22Rv1 (cell line): ENCODE results near the gene TREML2.
"Not testable (repeated sequence)": the region's sequence is repeated elsewhere in the genome, so short reads cannot be mapped to it uniquely, and the experiment has no call there.

Experiments
- H3K27ac ChIP-seq: fragments of 450-650 bp; 2 replicates; pipeline ENCODE4 v1.5.1; 2017
- ZFX ChIP-seq: fragments of 450-650 bp; IDR thresholded peaks from 2 replicates; pipeline ENCODE4 v1.6.1; 2017; ENCODE audit warnings: antibody characterized with exemption, borderline replicate concordance
- TF ChIP-seq, protein P1 (sequence below): fragments of 450-650 bp; IDR thresholded peaks from 2 replicates; pipeline ENCODE4 v1.5.1; 2017; ENCODE audit warnings: mild to moderate bottlenecking

Gene TREML2, protein sequence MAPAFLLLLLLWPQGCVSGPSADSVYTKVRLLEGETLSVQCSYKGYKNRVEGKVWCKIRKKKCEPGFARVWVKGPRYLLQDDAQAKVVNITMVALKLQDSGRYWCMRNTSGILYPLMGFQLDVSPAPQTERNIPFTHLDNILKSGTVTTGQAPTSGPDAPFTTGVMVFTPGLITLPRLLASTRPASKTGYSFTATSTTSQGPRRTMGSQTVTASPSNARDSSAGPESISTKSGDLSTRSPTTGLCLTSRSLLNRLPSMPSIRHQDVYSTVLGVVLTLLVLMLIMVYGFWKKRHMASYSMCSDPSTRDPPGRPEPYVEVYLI

DNA sequence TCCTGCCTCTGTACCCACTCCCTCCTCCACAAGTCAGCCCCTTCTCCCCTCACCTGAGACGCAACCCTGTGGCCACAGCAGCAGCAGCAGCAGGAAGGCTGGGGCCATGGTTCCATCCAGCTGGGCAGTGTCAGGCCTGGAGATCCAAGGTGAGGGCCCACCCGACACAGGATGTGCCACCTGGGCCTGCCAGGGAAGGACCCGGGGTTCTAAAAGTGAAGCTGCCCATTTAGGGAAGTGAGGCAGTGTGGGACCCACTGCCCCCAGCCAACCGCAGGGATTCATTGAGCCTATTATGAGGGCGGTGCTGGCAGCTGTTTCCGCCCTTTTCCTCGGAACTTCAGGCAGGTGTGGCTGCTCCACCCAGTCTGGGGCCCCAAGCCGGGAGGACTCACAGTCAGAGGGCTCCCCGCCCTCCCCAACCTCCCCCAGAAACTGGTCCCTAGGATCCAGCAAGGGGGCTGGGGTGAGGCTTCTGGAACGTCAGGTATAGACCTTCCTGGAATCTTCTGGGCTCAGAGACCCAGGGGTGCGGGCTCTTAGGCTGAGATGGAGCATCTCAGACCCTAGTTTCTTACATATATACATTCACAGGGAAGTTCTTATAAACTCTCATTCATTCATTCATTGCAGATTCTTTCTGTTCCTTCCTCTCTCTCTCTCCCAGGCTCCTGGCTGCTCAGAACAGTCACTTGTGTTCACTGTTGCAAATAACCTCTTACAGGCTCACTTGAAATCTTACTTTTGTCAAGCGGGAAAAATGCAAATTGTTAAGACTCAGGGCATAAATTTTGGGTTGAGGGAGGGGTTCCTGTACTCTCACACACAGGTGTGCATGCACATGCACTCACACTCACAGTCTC, at the start of gene TREML2:
TREML2 (minus strand) TSS at position 249 of the 863 bp plus-strand sequence; CDS start at position 108, 141 bp downstream.
- TF ChIP-seq ZFX: no peak
- TF ChIP-seq, protein P1, sequence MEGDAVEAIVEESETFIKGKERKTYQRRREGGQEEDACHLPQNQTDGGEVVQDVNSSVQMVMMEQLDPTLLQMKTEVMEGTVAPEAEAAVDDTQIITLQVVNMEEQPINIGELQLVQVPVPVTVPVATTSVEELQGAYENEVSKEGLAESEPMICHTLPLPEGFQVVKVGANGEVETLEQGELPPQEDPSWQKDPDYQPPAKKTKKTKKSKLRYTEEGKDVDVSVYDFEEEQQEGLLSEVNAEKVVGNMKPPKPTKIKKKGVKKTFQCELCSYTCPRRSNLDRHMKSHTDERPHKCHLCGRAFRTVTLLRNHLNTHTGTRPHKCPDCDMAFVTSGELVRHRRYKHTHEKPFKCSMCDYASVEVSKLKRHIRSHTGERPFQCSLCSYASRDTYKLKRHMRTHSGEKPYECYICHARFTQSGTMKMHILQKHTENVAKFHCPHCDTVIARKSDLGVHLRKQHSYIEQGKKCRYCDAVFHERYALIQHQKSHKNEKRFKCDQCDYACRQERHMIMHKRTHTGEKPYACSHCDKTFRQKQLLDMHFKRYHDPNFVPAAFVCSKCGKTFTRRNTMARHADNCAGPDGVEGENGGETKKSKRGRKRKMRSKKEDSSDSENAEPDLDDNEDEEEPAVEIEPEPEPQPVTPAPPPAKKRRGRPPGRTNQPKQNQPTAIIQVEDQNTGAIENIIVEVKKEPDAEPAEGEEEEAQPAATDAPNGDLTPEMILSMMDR: no peak
- no peak within 1 kb of the TSS for H3K27ac ChIP-seq

DNA sequence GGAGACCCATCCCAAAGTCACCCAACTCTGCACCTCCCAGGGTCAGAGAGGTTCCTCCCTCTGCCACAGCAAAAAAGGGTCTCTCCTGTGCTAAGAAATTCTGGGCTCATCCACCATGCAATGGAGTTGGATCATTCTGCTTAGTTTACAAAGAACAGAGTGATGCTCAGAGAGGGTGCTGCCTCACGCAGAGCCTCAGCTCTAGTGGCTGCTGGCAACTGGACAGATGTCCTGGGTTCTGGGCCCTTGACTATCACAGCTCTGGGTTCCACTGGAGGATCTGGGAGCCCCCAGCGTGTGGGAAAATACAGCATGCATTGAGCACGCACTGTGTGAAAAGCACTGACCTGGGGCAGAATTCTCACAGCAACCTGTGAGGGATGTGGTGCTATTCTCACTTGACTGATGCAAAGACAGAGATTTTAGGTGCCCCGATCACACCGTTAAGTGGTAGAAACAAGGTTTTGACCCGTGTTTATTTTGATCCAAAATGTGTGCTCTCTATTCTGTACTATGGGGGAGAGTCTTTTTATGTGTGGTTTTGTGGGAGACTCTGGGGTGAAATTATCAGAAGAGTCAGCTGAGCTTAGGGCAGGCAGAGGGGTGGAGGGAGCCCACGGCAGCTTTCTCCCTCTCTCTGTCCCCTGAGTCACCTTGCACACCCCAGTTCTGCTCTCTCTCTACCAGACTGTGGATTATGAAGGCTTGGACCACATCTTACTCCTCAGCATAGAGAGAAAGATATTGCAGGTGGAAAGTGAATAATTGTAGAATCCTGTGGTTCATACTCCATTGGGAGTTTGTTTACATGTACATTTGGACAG, 47.1 kb upstream of the TREML2 start:
- H3K27ac ChIP-seq: no peak overlapping the region
- no peak for TF ChIP-seq ZFX

DNA sequence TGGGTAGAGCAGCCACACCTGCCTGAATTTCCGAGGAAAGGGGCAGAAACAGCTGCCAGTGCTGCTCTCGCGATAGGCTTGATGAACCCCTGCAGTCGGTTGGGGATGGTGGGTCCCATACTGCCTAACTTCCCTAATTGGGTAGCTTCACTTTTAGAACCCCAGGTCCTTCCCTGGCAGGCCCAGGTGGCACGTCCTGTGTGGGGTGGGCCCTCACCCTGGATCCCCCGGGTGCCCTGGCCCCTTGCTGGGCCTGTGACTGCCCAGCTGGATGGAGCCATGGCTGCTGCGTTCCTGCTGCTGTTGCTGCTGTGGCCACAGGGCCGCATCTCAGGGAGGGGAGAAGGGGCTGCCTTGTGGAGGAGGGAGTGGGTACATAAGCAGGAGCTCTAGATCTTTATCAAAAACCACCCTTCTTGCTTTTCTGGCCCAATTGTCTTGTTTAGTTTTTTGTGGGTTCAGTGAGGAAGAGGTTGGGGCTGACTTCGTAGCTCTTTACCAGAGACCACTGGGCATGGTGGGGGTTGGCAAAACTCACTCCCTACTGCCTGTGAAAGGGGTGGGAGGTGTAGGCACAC, 46.4 kb upstream of the TREML2 start:
- no peak for TF ChIP-seq ZFX
- TF ChIP-seq, protein P1: no peak
- no peak overlapping the region for H3K27ac ChIP-seq

DNA sequence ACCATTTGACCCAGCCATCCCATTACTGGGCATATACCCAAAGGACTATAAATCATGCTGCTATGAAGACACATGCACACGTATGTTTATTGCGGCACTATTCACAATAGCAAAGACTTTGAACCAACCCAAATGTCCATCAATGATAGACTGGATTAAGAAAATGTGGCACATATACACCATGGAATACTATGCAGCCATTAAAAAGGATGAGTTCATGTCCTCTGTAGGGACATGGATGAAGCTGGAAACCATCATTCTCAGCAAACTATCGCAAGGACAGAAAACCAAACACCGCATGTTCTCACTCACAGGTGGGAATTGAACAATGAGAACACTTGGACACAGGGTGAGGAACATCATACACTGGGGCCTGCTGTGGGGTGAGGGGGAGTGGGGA, 45.6 kb upstream of the TREML2 start:
- not testable (repeated sequence) for H3K27ac ChIP-seq

DNA sequence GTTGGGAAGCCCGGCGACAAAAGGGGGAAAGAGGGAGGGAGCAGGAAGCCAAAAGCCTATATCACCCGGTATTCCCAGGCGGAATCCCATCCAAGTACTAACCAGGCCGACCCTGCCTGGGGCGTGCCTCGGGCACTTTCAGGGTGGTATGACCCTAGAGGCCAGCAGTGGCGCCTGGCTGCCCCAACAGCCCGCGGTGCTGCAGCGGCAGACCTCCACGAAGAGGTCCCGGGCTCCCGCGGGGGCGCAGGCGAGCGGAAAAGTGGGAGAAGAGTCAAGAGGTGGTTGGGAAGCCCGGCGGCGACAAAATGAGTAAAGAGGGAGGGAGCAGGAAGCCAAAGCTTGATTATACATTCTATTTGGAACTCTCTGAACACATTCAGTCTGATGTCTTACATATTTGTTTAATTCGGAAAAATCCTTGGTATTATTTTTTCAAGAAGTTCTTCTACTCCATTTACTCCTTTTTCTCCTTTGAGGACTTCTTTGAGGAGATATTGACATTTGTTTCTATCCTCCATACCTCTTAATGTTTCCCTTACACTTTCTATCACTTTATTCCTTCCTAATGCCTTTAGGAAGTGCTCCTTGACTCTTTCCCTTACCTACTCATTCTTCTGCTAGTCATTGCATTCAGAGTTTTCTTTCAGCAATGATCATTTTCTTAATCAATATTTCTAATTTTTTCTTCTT, 38.7 kb upstream of the TREML2 start:
- no peak for TF ChIP-seq ZFX
- TF ChIP-seq, protein P1: no peak
- no peak overlapping the region for H3K27ac ChIP-seq

DNA sequence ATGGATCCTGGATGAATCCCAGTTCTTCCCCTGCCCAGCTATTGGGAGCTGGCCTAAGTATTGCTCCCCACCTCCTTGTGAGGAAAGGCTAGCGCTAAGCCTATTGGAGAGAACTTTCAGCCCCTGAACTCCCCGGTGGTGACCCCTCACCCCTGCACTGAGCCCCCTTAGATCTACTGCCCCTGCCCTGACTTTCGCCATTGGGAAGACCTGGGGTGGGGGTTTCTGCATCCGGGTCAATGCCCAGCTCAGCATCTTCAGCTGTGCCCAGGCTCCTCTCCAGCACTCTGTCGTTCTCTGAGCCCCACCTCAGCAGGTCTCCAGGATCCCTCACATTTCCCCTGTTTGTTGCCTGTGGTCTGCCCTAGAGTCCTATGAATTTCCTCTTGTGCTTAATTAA, 36.2 kb upstream of the TREML2 start:
- H3K27ac ChIP-seq: no peak overlapping the region
- no peak for TF ChIP-seq ZFX
- TF ChIP-seq, protein P1: no peak

DNA sequence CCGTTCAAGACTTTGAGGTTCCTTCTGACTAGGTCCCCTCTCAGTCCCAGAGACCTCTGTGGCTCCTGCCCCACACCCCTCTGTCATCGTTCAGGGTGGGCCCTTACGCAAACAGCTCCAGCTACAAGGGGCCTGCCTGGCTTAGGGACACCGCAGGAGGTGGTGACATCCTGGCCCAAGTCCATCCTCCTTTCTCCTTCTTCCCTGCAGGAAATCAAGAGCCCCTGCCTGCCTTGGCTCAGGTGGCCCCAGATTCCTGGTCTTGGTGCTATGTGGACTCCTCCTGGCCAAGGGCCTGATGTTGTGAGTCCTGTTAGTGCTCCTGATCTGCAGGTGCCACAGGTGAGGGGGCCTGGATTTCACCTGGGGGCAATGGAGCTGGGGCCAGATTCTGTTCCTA, 35.3 kb upstream of the TREML2 start:
- TF ChIP-seq, protein P1: no peak
- no peak for TF ChIP-seq ZFX
- no peak overlapping the region for H3K27ac ChIP-seq
